Chondrocyte (in vitro differentiated cells): Measurements from ENCODE around the gene MFSD6. TPM values are rescaled to one million over a fixed set of nuclear protein-coding genes. Genes with fewer than 3 reads are reported as not detected.

Experiments
- DNase-seq: peaks from one replicate; pipeline ENCODE4 v3.0.0; 2021; ENCODE audit warnings: mixed read lengths, low spot score
- H3K27ac Mint-ChIP-seq: one replicate; pipeline ENCODE4 v1.8.0; 2021; ENCODE audit warnings: mild to moderate bottlenecking, moderate library complexity, mixed read lengths; ENCODE audit not compliant: unreplicated experiment
- H3K27me3 Mint-ChIP-seq: 2 replicates; pipeline ENCODE4 v1.8.0; 2021; ENCODE audit warnings: low read depth, mixed read lengths
- H3K36me3 Mint-ChIP-seq: 2 replicates; pipeline ENCODE4 v1.8.0; 2021; ENCODE audit warnings: low read depth, mixed read lengths
- H3K4me1 Mint-ChIP-seq: 2 replicates; pipeline ENCODE4 v1.8.0; 2021; ENCODE audit warnings: low read depth, mild to moderate bottlenecking, mixed read lengths
- H3K4me3 Mint-ChIP-seq: one replicate; pipeline ENCODE4 v1.8.0; 2021; ENCODE audit warnings: mild to moderate bottlenecking, moderate library complexity, mixed read lengths; ENCODE audit not compliant: unreplicated experiment
- H3K9me3 Mint-ChIP-seq: 2 replicates; pipeline ENCODE4 v1.8.0; 2021; ENCODE audit warnings: low read depth, mixed read lengths
- total RNA-seq: library from RNA; stranded (reverse); gene quantifications from 3 replicates; pipeline ENCODE4 v1.2.1, GENCODE V29; 2021
- TF ChIP-seq, protein P1 (sequence below): fragments of 200-600 bp; sonication (generic); IDR thresholded peaks from 2 replicates; pipeline ENCODE4 v1.5.0; 2021; ENCODE audit warnings: antibody characterized with exemption, mild to moderate bottlenecking, moderate library complexity

The MFSD6 gene
- total RNA-seq, 1 donor from 2014 or later: 8.4 TPM

GRCh38 chr2:190526105-190526750, 118.1 kb downstream of the MFSD6 start:
- H3K27me3 Mint-ChIP-seq: no peaks in the 10 kb centered on the region
- H3K27ac Mint-ChIP-seq: no peak overlapping the region
- H3K9me3 Mint-ChIP-seq: no peaks in the 10 kb centered on the region
- H3K36me3 Mint-ChIP-seq: peaks cover 9% of the 10 kb centered on the region
- peaks cover 28% of the 10 kb centered on the region for H3K4me1 Mint-ChIP-seq
- H3K4me3 Mint-ChIP-seq: no peak overlapping the region
- TF ChIP-seq, protein P1, sequence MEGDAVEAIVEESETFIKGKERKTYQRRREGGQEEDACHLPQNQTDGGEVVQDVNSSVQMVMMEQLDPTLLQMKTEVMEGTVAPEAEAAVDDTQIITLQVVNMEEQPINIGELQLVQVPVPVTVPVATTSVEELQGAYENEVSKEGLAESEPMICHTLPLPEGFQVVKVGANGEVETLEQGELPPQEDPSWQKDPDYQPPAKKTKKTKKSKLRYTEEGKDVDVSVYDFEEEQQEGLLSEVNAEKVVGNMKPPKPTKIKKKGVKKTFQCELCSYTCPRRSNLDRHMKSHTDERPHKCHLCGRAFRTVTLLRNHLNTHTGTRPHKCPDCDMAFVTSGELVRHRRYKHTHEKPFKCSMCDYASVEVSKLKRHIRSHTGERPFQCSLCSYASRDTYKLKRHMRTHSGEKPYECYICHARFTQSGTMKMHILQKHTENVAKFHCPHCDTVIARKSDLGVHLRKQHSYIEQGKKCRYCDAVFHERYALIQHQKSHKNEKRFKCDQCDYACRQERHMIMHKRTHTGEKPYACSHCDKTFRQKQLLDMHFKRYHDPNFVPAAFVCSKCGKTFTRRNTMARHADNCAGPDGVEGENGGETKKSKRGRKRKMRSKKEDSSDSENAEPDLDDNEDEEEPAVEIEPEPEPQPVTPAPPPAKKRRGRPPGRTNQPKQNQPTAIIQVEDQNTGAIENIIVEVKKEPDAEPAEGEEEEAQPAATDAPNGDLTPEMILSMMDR: no peak
- DNase-seq: no peak

- no peaks in the 10 kb centered on the region for H3K9me3 Mint-ChIP-seq
- peaks cover 36% of the 10 kb centered on the region for H3K4me1 Mint-ChIP-seq
- H3K27me3 Mint-ChIP-seq: no peaks in the 10 kb centered on the region
- peaks cover 4% of the 10 kb centered on the region for H3K36me3 Mint-ChIP-seq
- H3K4me3 Mint-ChIP-seq: no peak overlapping the region
- no peak for DNase-seq
- TF ChIP-seq, protein P1: no peak
- no peak overlapping the region for H3K27ac Mint-ChIP-seq
Measured at GRCh38 chr2:190527214-190527613, 119.1 kb downstream of the MFSD6 start.

DNA sequence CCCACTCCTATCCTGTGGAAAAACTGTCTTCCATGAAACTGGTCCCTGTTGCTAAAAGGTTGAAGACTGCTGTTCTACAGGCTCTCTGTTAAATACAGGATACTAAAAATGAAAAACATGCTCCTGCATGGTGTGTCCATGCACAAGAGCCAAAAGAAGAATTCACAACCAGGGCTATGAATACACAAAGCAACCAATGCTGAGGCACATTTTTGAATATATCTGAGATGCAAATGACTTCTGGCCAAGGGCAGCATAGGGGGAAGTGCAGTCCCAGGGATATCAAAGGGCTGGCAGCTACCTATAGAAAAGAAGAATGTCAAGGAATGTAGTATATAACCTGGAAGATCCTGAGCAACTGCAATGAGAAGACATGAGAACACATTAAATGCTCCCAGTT, 119.8 kb downstream of the MFSD6 start:
- TF ChIP-seq, protein P1: no peak
- Mint-ChIP-seq H3K4me1 (peaks cover 43% of the 10 kb centered on the region), H3K27me3 (no peaks in the 10 kb centered on the region), H3K36me3 (peaks cover 4% of the 10 kb centered on the region), H3K27ac (no peak overlapping the region), H3K9me3 (no peaks in the 10 kb centered on the region), H3K4me3 (no peak overlapping the region)
- DNase-seq: no peak

- no peak overlapping the region for H3K4me3 Mint-ChIP-seq
- peaks cover 46% of the 10 kb centered on the region for H3K4me1 Mint-ChIP-seq
- no peaks in the 10 kb centered on the region for H3K9me3 Mint-ChIP-seq
- TF ChIP-seq, protein P1: no peak
- DNase-seq: no peak
- peaks cover 3% of the 10 kb centered on the region for H3K36me3 Mint-ChIP-seq
- H3K27ac Mint-ChIP-seq: peak overlapping the region; percentile 51
- no peaks in the 10 kb centered on the region for H3K27me3 Mint-ChIP-seq
Measured at GRCh38 chr2:190528521-190529001, 120.4 kb downstream of the MFSD6 start.

- Mint-ChIP-seq H3K27ac (no peak overlapping the region), H3K36me3 (no peaks in the 10 kb centered on the region), H3K27me3 (no peaks in the 10 kb centered on the region), H3K4me1 (peaks cover 53% of the 10 kb centered on the region), H3K9me3 (no peaks in the 10 kb centered on the region), H3K4me3 (no peak overlapping the region)
- TF ChIP-seq, protein P1: no peak
- no peak for DNase-seq
Measured at GRCh38 chr2:190529486-190530247, 121.5 kb downstream of the MFSD6 start.
